Tibial nerve (tissue), 4 donors: ENCODE data around the gene RAB4B. TPM values are rescaled to one million over a fixed set of nuclear protein-coding genes. Genes with fewer than 3 reads are reported as not detected.
A peak's percentile ranks its signal among the peaks of the same experiment; 100 is the strongest.
"Not testable (repeated sequence)": the region's sequence is repeated elsewhere in the genome, so short reads cannot be mapped to it uniquely, and the experiment has no call there.

ENCODE experiments used
- DNase-seq, 2 donors: peaks; one replicate each; pipeline ENCODE4 v3.0.0-alpha.2; 2019; ENCODE audit warnings: low spot score in 2 of 2
- H3K27ac ChIP-seq, 4 donors: fragments of 200-600 bp; sonication (generic) in 3 of 4; one replicate each; pipeline ENCODE4 v1.5.1; 2017 to 2019; ENCODE audit warnings: mild to moderate bottlenecking in 1 of 4
- H3K27me3 ChIP-seq, 2 donors: fragments of 200-600 bp; sonication (generic) in 1 of 2; one replicate each; pipeline versions ENCODE4 v1.5.1 to v1.6.0; 2017 to 2019
- H3K36me3 ChIP-seq, 3 donors: fragments of 200-600 bp; sonication (generic); one replicate each; pipeline ENCODE4 v1.5.1; 2018 to 2019
- H3K4me1 ChIP-seq, 4 donors: fragments of 200-600 bp; sonication (generic) in 3 of 4; one replicate each; pipeline ENCODE4 v1.5.1; 2017 to 2019
- H3K4me3 ChIP-seq, 4 donors: fragments of 200-600 bp; sonication (generic) in 3 of 4; one replicate each; pipeline ENCODE4 v1.5.1; 2017 to 2019; ENCODE audit warnings: mild to moderate bottlenecking in 1 of 4, moderate library complexity in 1 of 4
- H3K9me3 ChIP-seq, 4 donors: fragments of 200-600 bp; sonication (generic) in 3 of 4; one replicate each; pipeline ENCODE4 v1.5.1; 2017 to 2019
- CTCF ChIP-seq, 5 experiments: fragments of 200-600 bp in 3 of 5; fragments of 450-650 bp in 2 of 5; sonication (generic) in 3 of 5; IDR thresholded peaks; one replicate each; pipeline ENCODE4 v1.5.1; 2016 to 2019; ENCODE audit warnings: antibody characterized with exemption in 5 of 5, mild to moderate bottlenecking in 3 of 5, moderate library complexity in 2 of 5
- EP300 ChIP-seq, 2 donors: sonication (generic); formaldehyde crosslinking; IDR thresholded peaks; one replicate each; pipeline ENCODE4 v1.6.1; 2017; ENCODE audit warnings: antibody characterized with exemption in 2 of 2, mild to moderate bottlenecking in 1 of 2
- POLR2A ChIP-seq, 2 donors: fragments of 450-650 bp; IDR thresholded peaks; one replicate each; pipeline ENCODE4 v1.6.1; 2017; ENCODE audit warnings: antibody characterized with exemption in 2 of 2, mild to moderate bottlenecking in 2 of 2, moderate library complexity in 2 of 2
- WGBS, 2 donors: methylation state at CpG; one replicate each; pipeline ENCODE4 v1.1.5; 2018; 5-methylcytosine and 5-hydroxymethylcytosine counted together
- total RNA-seq, 4 donors: library from RNA; depleted of rRNA; stranded (reverse); fragments of >200 nt; gene quantifications; one replicate each; pipeline ENCODE4 v1.1.0, GENCODE V29; 2016

The RAB4B gene
- total RNA-seq, 4 donors from 2014 or later = 38.3 to 66.6 (median 52.0) TPM

- DNase-seq = peak in 1 of 2 donors; percentile 4
- TF ChIP-seq CTCF (IDR thresholded peaks at IDR 0.05) = peak; percentile 57 to 88 (median 79)
- not testable (repeated sequence) for H3K4me3 ChIP-seq, H3K36me3 ChIP-seq, H3K9me3 ChIP-seq, H3K27me3 ChIP-seq
- 41 to 48% methylated on average over 6 of the region's 6 CpGs for WGBS, 2 donors
- Histone ChIP-seq H3K4me1 (peaks cover 0 to 48% (median 17%) of the 10 kb centered on the region in 4 donors), H3K27ac (peak overlapping the region in 3 of 4 donors; percentile 54 to 57 (median 56))
Observed at GRCh38 chr19:40819479-40820234, 41.6 kb downstream of the RAB4B start.

GRCh38 chr19:40822161-40822560 lies 44.1 kb downstream of the RAB4B start:
- no peak overlapping the region for H3K4me3 ChIP-seq
- H3K36me3 ChIP-seq = peaks cover 0 to 5% (median 0%) of the 10 kb centered on the region in 3 donors
- H3K4me1 ChIP-seq = peaks cover 0 to 47% (median 17%) of the 10 kb centered on the region in 4 donors
- DNase-seq = no peak
- H3K9me3 ChIP-seq = no peaks in the 10 kb centered on the region
- no peaks in the 10 kb centered on the region for H3K27me3 ChIP-seq
- TF ChIP-seq EP300 (IDR thresholded peaks at IDR 0.05) = no peak
- no peak for TF ChIP-seq CTCF (IDR thresholded peaks at IDR 0.05)
- no peak for TF ChIP-seq POLR2A (IDR thresholded peaks at IDR 0.05)
- WGBS, 2 donors = 89 to 92% methylated on average over 19 to 22 of the region's 22 CpGs
- no peak overlapping the region for H3K27ac ChIP-seq

- DNase-seq, H3K4me3 ChIP-seq, H3K27me3 ChIP-seq, H3K9me3 ChIP-seq: not testable (repeated sequence)
- peaks cover 0 to 13% (median 0%) of the 10 kb centered on the region in 3 donors for H3K36me3 ChIP-seq
- H3K27ac ChIP-seq = peak overlapping the region in 2 of 4 donors; percentile 48 to 49
- WGBS, 2 donors = 80 to 82% methylated on average over 9 of the region's 9 CpGs
- peaks cover 0 to 43% (median 16%) of the 10 kb centered on the region in 4 donors for H3K4me1 ChIP-seq
Observed at GRCh38 chr19:40822704-40823553, 44.9 kb downstream of the RAB4B start.

GRCh38 chr19:40824916-40825315 lies 46.9 kb downstream of the RAB4B start:
- H3K27ac ChIP-seq, H3K27me3 ChIP-seq, H3K9me3 ChIP-seq, DNase-seq, H3K4me3 ChIP-seq: not testable (repeated sequence)
- WGBS, 2 donors = 63 to 92% methylated on average over 8 to 16 of the region's 16 CpGs
- Histone ChIP-seq H3K4me1 (peaks cover 0 to 23% (median 2%) of the 10 kb centered on the region in 4 donors), H3K36me3 (peaks cover 0 to 28% (median 0%) of the 10 kb centered on the region in 3 donors)

- not testable (repeated sequence) for H3K27ac ChIP-seq, H3K27me3 ChIP-seq, H3K9me3 ChIP-seq, DNase-seq, H3K4me3 ChIP-seq
- Histone ChIP-seq H3K4me1 (peaks cover 0 to 21% (median 2%) of the 10 kb centered on the region in 4 donors), H3K36me3 (peaks cover 0 to 28% (median 0%) of the 10 kb centered on the region in 3 donors)
- 92 to 97% methylated on average over 4 to 6 of the region's 6 CpGs for WGBS, 2 donors
Observed at GRCh38 chr19:40825460-40826095, 47.5 kb downstream of the RAB4B start.

- WGBS, 2 donors = 70 to 78% methylated on average over 7 to 10 of the region's 14 CpGs
- peaks cover 0 to 28% (median 0%) of the 10 kb centered on the region in 3 donors for H3K36me3 ChIP-seq
- H3K4me3 ChIP-seq, DNase-seq, H3K9me3 ChIP-seq, H3K27ac ChIP-seq, H3K27me3 ChIP-seq: not testable (repeated sequence)
- peaks cover 0 to 21% (median 2%) of the 10 kb centered on the region in 4 donors for H3K4me1 ChIP-seq
Observed at GRCh38 chr19:40826312-40826698, 48.3 kb downstream of the RAB4B start.

- not testable (repeated sequence) for H3K27me3 ChIP-seq, DNase-seq, H3K27ac ChIP-seq, H3K4me3 ChIP-seq, H3K9me3 ChIP-seq
- H3K36me3 ChIP-seq = peaks cover 0 to 28% (median 0%) of the 10 kb centered on the region in 3 donors
- 71 to 77% methylated on average over 29 of the region's 29 CpGs for WGBS, 2 donors
- peaks cover 0 to 21% (median 2%) of the 10 kb centered on the region in 4 donors for H3K4me1 ChIP-seq
Observed at GRCh38 chr19:40826699-40827385, 48.8 kb downstream of the RAB4B start.
